RWPE1 (cell line): Measurements from ENCODE around the gene CEMIP2.

Source experiments
- CTCF ChIA-PET: fragments of 350-600 bp; sonication (Branson Sonifier 250); formaldehyde crosslinking; extraction: SDS; loops from one replicate; lab custom pipeline; 2021; lab: Yijun Ruan, JAX
- POLR2A ChIA-PET: fragments of 400-600 bp; formaldehyde crosslinking; extraction: SDS; loops from one replicate; lab custom pipeline; 2020; ENCODE audit warnings: antibody characterized with exemption; ENCODE audit not compliant: low non-redundant PET; lab: Yijun Ruan, JAX
- DNase-seq: peaks from one replicate; pipeline ENCODE4 v3.0.0; 2012; ENCODE audit warnings: low spot score
- H3K27ac ChIP-seq: fragments of 450-650 bp; 2 replicates; pipeline ENCODE4 v1.5.1; 2017
- CTCF ChIP-seq: fragments of 450-650 bp; conservative IDR thresholded peaks from 2 replicates; pipeline ENCODE4 v1.5.1; 2017; ENCODE audit warnings: low read depth, mild to moderate bottlenecking

The CEMIP2 gene

GRCh38 chr9:71719562-71719961 is 48.8 kb downstream of the CEMIP2 start:
- ChIA-PET CTCF (interaction anchor here (1.2 kb wide), 1 partner anchor 38 kb away, joined by 6 read pairs; no protein-coding TSS in a partner anchor), POLR2A (no interaction called here)
- DNase-seq = no peak
- no peak overlapping the region for H3K27ac ChIP-seq
- no peak for TF ChIP-seq CTCF

GRCh38 chr9:71719088-71719487 is 49.2 kb downstream of the CEMIP2 start:
- no peak for DNase-seq
- POLR2A ChIA-PET = no interaction called here
- TF ChIP-seq CTCF = no peak
- H3K27ac ChIP-seq = no peak overlapping the region
- CTCF ChIA-PET = interaction anchor here (0.6 to 1.2 kb wide), 2 partner anchors 28 to 37 kb away, joined by 3 to 6 read pairs; no protein-coding TSS in a partner anchor

GRCh38 chr9:71716138-71716909 is 52.0 kb downstream of the CEMIP2 start:
- H3K27ac ChIP-seq = no peak overlapping the region
- ChIA-PET POLR2A (no interaction called here), CTCF (interaction anchor here (0.6 to 1.9 kb wide), 20 partner anchors 8 to 1430 kb away, joined by 3 to 11 read pairs (median 4); no protein-coding TSS in a partner anchor)
- TF ChIP-seq CTCF = peak; percentile 55
- peak; percentile 13 for DNase-seq

- H3K27ac ChIP-seq = no peak overlapping the region
- DNase-seq = no peak
- no peak for TF ChIP-seq CTCF
- POLR2A ChIA-PET = no interaction called here
- CTCF ChIA-PET = interaction anchor here (0.6 to 1.0 kb wide), 2 partner anchors 27 to 482 kb away, joined by 5 to 7 read pairs; no protein-coding TSS in a partner anchor
Measured at GRCh38 chr9:71710856-71711255, 57.5 kb downstream of the CEMIP2 start.

- ChIA-PET CTCF (interaction anchor here (1.0 kb wide), 1 partner anchor 26 kb away, joined by 5 read pairs; no protein-coding TSS in a partner anchor), POLR2A (no interaction called here)
- no peak overlapping the region for H3K27ac ChIP-seq
- no peak for TF ChIP-seq CTCF
- no peak for DNase-seq
Measured at GRCh38 chr9:71710201-71710600, 58.1 kb downstream of the CEMIP2 start.

GRCh38 chr9:71709384-71709783 is 58.9 kb downstream of the CEMIP2 start:
- H3K27ac ChIP-seq = no peak overlapping the region
- ChIA-PET POLR2A (no interaction called here), CTCF (no interaction called here)
- no peak for DNase-seq
- TF ChIP-seq CTCF = no peak
